Amygdala (tissue), 56 donors: Measurements from ENCODE around the gene TMEM190.
A peak's percentile ranks its signal among the peaks of the same experiment; 100 is the strongest.

ENCODE experiments used
- DNase-seq, 56 donors: peaks; one replicate each; lab custom pipeline; 2025; lab: John Stamatoyannopoulos, UW

TMEM190 gene

GRCh38 chr19:55368701-55369563 is 7.7 kb upstream of the TMEM190 start:
- peak in 1 of 56 donors; percentile 11 for DNase-seq

GRCh38 chr19:55369653-55370304 is 6.8 kb upstream of the TMEM190 start:
- DNase-seq = peak in 1 of 56 donors; percentile 46

- no peak for DNase-seq
These were observed 6.2 kb upstream of the TMEM190 start, which contains the start of gene IL11 for GRCh38 chr19:55370305-55370988. IL11 (minus strand) TSS chr19:55370463; CDS start chr19:55370310, 153 bp downstream.

- DNase-seq = no peak
These were observed 4.1 kb upstream of the TMEM190 start for GRCh38 chr19:55372316-55373081.

- no peak for DNase-seq
These were observed 3.2 kb upstream of the TMEM190 start for GRCh38 chr19:55373306-55373992.

GRCh38 chr19:55373993-55374757 is 2.5 kb upstream of the TMEM190 start:
- no peak for DNase-seq

GRCh38 chr19:55377356-55378131 is 918 bp downstream of the TMEM190 start:
- no peak for DNase-seq

GRCh38 chr19:55379174-55379573 is 2.5 kb downstream of the TMEM190 start:
- no peak for DNase-seq

GRCh38 chr19:55382013-55382412 is 5.4 kb downstream of the TMEM190 start:
- no peak for DNase-seq

GRCh38 chr19:55382522-55383054 is 6.0 kb downstream of the TMEM190 start:
- no peak for DNase-seq

- peak in 30 of 56 donors; percentile 11 to 50 (median 30) for DNase-seq
These were observed 6.9 kb downstream of the TMEM190 start for GRCh38 chr19:55383279-55384130.

- peak in 18 of 56 donors; percentile 16 to 58 (median 36) for DNase-seq
These were observed 7.7 kb downstream of the TMEM190 start, which contains the start of gene TMEM238 for GRCh38 chr19:55384131-55384919. TMEM238 (minus strand) TSS chr19:55384292; CDS start chr19:55384259, 33 bp downstream.

GRCh38 chr19:55384920-55385723 is 8.5 kb downstream of the TMEM190 start:
- peak; percentile 57 to 98 (median 88) for DNase-seq

GRCh38 chr19:55385724-55386492 is 9.3 kb downstream of the TMEM190 start, which contains the start of gene RPL28:
RPL28 (plus strand) TSS chr19:55385932; CDS start chr19:55386358, 426 bp downstream.
- peak in 55 of 56 donors; percentile 81 to 99 (median 97) for DNase-seq
